GM12875 (cell line): ENCODE data around the gene PIGQ.

ENCODE experiments used
- H3K4me3 ChIP-seq: one replicate; pipeline ENCODE4 v1.5.1; 2011; ENCODE audit warnings: low read depth, low read length, control low read depth
- CTCF ChIP-seq: IDR thresholded peaks from 2 replicates; pipeline ENCODE4 v1.5.1; 2011; ENCODE audit warnings: low read depth, mild to moderate bottlenecking, control low read depth, inconsistent platforms, low read length, moderate library complexity, borderline replicate concordance; ENCODE audit not compliant: insufficient read depth

Gene PIGQ

GRCh38 chr16:530111-530817, 39.5 kb upstream of the PIGQ start:
- TF ChIP-seq CTCF = no peak
- no peak overlapping the region for H3K4me3 ChIP-seq

GRCh38 chr16:531494-532125, 38.2 kb upstream of the PIGQ start:
- no peak overlapping the region for H3K4me3 ChIP-seq
- TF ChIP-seq CTCF = no peak

- no peak for TF ChIP-seq CTCF
- H3K4me3 ChIP-seq = no peak overlapping the region
Measured at GRCh38 chr16:533391-534123, 36.2 kb upstream of the PIGQ start.

GRCh38 chr16:534135-534534, 35.6 kb upstream of the PIGQ start:
- TF ChIP-seq CTCF = no peak
- no peak overlapping the region for H3K4me3 ChIP-seq

- no peak for TF ChIP-seq CTCF
- H3K4me3 ChIP-seq = no peak overlapping the region
Measured at GRCh38 chr16:534856-535445, 34.8 kb upstream of the PIGQ start.

GRCh38 chr16:535446-536405, 34.0 kb upstream of the PIGQ start:
- no peak overlapping the region for H3K4me3 ChIP-seq
- TF ChIP-seq CTCF = no peak
